Endometrium (tissue), 2 donors: Measurements from ENCODE around the gene FOXC1.

Experiments
- FAIRE-seq: peaks from 2 replicates; lab custom pipeline; 2012; peaks lifted over from hg19 to GRCh38; lab: Jason Lieb, UNC
- donor health status: control.
- donor health status: control.

FOXC1 gene

DNA sequence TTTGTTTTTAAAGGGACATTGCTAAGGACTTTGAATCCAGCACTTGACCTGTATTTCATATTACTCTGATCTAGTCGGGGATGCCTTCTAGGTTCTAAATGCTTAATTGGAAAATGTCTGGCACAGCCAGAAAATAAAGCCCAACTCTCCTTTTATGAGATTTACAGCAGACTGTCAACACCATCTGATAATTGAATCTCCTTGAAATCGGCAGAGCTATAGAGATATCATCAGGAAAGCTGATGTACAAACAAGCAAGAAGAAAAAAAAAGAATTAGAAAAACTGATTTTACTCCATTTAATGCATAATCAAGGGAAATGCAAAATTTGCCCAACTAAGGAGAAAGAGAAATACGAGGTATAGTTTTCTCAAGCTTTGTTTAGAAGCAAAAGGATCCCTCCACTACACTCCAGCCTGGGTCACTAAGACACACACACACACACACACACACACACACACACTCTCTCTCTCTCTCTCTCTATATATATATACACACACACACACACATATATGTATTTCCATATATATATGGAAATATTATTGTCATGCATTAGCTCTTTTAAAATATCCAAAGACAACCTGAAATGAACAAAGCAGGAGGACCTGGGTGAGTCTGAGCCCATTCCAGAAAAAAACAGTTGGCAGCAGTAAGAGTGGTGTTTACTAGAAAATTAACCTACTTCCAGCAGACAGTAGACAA, 9.5 kb upstream of the FOXC1 start:
- FAIRE-seq = no peak

DNA sequence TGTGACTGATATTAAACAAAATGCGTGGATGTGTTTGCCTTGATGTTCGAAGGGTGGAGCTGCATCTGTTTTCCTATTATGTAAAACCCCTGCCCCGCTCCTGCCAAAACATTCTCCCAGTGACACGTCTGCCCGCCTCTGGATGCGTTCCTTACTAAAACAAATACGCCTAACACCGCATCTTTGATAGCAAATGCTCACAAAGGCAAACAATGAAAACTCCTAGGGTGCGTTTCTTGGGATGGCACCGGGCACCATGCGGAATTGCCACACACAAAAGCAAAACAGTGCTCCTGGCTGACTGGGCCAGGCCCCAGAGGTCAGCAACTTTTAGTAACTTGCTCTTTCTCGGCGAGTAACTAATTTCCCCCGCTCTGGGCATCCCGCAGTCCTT, 9.0 kb upstream of the FOXC1 start:
- FAIRE-seq = no peak

DNA sequence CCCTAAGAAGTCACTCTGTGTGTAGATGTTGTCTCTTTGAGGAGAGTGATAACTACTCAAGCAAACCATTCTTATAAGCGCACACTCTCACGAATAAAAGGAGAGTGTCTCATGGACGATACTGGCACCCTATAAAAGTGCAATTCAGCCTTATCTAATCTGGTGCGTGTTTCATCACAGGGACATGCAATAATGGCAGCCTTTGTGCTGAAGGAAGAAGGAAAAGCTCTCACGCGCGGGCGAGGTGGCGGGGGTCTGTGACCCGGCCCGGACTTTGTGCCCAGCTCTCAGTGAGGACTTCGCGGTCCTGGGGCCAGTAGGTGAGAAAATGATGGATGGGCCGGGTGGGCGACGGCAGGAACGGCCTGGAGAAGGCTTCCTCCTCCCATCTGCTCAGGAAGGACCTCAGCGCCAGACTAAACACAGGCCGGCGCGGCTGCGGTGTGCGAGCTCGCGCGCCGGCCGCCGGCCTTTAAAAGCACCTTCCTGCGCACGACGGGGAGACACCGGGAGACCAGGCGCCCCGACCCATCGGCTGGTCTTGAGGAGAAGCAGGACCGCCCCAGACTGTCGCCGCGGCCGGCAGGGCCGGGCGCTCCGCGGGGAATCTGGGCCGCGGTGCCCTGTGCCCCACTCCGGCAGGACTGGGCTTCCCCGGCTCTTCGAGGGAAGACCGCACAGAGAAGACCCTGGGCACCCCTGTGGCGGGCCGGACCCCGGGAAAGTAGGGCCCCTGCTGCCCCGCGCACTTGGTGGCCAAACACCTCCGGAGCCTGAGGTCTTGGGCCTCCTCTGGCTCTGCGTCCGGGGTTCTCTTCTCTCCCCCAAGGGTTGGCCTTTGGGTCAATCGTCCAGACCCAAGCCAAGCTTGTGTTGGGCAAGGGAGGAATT, 8.3 kb upstream of the FOXC1 start:
- no peak for FAIRE-seq

DNA sequence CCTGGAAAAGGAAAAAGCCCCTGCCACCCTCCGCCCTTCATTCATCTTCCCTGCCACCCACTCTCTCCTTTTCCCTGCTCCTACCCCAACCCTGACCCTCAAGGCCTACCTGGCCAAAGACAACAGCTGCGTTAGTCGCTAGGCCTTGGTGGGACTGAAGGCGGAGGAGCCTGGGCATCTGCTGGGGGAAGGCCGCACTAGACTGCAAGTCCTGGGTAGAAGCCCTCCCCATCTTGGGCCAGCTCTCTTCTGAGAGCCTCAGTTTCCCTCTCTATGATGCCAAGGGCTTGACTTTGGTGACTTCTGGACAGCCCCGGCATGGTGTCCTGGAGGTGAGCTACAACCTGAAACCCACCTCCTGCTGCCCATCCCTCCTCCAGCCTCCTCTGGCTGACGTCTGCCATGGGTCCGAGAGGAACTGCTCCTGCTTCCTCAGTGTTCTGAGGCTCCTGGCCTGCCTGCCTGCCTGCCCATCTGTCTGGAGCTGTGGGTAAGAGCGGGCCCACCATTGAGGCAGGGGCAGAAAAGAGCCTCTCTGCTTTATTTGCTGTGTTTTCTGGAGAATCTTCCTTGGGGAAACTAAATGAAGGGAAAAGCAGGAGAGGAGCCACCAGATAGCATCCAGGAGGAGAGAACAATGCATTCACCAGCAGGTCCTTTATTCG, 7.5 kb upstream of the FOXC1 start:
- FAIRE-seq = no peak

DNA sequence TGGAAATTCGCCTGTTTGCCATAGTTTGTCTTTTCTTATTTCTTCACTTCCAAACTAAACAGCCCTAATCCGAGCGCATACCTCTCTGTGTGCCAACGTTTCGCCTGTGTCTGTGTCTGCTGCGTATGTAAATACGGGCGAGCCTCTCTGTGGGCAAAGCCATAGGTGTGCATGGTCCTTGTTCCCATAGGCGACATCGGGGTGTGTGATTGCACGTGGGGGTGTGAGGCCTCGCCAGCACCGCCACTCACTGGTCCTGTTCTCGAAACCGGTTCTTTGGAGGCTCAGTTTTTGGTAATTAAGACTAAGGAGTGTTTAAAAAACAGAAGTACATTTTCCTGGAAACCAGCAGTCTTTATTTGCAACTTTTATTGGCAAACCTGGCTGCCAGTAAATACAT, 6.0 kb upstream of the FOXC1 start:
- no peak for FAIRE-seq

DNA sequence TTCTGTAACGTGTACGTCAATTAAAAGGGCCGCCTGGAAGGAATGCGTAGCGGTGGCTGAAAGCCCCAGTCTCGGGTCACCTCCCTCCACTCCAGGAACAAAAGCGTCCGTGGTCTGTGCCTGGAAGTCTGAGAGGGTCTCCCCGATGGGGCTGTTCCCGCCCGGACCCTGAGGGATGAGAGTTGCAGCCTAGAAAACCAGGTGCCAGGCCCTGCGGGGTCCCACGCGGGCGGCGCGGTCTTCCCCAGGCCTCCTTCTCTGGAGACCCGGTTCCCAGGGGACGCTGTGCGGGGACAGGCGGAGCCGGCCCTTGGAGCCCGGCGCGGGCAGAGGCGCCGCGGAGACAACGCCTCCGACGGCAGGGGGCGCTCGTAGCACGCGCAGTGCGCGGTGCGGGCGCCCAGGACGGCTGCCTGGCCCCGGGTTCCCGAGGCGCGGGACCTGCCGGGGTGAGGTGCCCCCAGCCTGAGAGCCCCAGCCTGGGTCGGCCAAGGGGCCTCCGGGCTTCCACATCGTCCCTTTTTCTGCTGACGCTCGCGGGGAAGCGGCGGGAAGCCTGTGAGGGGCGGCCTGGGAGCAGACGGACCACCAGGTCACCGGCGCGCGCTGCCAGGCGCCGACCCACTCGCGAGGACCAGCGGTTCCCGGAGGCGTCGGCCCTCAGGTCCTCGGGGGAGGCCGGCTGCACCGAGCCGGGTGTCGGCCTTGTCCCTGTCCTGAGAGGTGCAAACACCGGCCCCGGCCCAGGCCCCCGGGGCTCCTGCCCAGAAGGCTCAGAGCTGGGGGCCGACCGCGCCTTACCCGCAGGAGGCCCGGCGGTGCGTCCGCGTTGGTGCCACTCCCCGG, 5.3 kb upstream of the FOXC1 start:
- FAIRE-seq = no peak

DNA sequence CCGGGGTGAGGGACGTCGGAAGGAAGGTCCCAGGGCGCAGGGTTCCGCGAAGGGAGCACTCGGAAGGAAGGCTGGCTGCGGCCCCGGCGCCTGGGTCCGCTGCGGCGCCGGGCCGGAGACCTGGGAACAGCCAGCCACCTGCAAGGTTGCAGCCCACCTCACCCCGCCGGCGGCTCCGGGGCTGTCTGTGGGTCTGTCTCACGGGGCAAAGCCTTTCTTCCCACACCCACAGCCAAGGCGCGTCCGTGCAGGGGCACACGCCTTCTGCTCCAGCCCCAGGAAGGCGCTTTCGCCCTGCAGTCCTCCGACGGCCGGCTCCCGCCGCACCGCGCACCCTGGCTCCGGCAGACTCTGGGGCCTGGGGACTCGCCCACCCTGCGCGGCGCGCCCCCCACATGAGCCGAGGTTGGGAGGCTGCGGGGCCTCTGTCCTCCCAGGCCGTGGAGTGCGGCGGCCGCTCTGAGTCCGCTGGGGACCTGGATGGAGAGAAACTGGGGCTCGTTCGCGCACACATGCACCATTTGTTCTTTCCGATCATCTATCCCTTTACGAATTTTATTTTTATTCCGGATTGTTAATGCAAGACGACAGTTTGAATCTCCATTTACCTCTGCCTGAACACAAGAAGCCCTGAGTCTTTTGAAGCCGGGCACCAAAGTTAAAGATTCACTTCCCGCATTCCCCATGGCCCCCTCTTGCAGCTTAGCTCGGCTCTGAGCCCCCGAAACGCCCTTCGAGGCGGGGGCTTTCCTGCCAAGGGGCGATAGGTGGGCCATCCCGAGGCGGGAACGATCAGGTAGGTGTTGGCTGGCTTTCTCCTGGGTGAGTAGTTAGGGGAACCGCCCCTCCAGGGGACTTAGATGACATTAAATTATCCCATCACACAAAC, 4.5 kb upstream of the FOXC1 start:
- FAIRE-seq = no peak

DNA sequence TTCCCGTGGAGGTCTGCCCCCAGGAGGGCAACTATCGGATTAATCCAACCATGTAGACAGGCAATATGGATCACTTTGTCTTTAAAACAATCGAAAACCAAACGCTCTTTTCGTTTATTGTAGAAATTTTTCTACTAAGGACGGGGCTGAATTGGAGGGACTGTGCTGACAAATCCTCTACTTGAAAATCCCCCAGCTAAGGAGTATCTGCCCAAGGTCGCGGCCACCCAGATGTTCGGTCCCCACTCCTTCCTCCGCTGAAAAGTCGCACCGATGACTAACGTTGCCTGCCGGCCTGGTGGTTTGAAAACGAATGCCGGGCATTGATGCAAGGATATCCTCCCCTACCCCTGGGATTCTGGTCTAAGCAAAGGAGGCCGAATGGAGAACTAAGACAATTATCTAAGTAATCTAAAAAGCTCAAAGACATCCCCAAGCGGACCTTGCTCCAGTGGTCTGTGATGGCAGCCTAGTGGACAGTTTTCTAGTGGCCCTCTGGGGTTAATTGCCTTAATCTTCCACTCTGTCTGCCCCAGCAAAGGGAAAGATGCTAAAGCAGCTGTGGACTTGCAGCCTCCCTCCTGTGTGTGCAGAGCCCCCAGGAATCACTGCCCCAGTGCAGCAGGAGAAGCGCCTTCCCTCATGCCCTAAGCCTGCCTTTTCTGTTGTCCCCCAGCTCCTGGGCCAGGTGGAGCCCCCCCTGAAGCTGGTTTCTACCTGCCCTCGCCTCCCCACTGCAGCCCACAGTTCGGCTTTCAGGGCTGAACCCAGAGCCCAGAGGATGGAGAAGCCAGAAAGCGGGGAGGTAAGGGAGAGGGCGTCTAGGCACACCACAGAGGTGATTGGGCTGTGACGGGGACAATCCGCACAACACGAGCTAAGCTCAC, 3.6 kb upstream of the FOXC1 start:
- no peak for FAIRE-seq

DNA sequence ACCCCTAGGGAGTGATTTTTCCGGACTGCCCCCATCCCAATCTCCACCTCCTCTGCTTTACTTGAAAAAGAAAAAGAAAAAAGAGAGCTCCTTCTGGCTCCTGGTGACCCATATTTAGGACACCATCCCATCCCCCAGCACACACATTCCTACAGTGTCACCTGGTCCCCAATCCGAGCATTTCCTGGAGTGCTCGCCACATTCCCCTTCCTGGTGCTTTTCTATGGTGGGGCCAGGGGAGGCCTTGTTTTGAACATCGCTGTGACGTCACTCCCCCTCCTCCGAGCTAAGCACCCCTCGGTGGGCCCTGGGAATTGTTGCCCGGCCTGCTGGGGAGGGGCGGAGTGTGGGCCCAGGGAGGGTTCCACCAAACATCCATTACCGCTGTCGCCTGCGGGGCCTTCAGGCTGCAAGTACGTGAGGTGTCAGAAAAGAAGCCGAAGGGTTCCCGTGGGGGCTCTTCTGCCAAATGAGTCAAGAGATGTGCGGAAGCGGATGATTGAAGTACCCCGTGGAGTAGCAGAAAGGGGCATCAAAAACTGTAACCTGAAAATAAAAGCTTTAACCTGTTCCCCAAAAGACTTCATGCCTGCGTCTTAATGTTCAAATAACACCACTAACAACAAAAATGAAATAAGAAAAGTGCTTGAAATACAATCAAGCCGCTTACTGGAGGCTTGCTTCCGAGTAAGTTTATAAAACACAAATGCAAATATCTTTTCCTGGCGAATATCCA, 2.8 kb upstream of the FOXC1 start:
- FAIRE-seq = no peak

DNA sequence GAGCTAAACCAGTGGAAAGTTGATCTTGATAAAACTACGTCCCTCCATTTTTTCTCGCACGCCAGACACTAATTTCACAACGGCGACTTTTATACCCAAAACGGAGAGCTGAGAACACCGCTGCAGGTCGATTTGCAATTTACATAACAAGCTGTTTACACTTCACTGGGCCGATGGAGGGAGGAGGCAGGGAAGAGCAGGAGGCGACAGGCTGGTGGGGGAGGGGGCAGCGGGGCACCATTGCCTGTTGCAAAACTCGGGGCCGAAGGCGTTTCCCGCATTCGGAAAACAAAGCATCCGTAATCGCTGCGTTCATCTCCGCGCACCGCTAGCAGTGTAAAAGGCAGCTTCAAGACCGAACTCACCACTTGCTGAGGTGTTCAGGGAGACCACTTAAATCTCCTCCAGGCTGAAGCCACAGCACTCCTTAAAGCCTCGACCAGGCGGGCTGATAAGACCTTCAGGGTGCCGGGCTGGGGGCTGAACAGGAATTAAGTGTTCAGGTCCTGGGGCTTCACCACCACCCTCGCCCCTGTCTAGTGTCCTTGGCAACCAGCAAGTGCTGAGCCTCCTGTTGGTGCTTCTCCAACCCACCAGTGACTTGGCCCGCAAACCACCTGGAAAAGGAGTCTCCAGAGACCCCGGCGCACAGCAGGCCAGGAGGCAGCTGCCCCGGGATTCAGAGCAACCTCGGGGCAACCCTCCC, 2.0 kb upstream of the FOXC1 start:
- FAIRE-seq = no peak

DNA sequence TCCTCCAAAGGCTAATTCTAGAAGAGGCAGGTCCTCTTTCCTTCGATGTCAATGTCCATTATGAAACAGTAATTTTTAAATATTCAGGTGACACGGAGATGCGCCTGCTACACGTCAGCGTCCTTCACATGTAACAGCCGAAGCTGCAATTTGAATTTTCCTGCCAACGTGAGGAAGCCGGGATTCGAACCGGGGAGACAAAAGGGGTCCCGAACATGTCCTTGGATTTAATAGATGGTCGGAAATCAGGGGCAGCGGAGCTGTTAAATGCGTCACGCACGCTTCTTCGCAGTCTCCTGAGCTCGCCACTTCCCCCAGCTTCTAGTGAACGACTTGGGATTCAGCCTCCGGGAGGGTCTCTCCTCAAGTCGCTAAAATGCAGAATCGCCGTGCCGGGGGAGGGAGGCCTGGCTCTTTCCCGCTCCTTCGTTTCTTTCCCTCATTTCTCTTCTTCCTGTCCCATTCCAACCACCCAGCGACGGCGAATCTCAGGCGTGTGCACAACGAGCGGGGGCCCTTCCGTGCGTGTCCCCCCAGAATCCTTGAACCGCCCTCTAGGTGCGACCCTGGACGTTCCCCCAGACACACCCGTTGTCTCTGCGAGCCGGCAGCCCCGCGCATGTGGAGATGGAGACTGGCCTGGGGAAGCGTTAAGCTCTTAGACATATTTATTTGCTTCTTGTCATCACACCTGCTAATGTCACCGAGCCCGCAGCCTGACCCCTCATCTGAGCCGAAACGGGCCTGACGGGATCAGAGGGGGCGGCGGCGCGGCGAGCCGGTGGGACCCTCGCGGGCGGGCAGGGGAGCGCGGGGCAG, 1.3 kb upstream of the FOXC1 start:
- FAIRE-seq = no peak

DNA sequence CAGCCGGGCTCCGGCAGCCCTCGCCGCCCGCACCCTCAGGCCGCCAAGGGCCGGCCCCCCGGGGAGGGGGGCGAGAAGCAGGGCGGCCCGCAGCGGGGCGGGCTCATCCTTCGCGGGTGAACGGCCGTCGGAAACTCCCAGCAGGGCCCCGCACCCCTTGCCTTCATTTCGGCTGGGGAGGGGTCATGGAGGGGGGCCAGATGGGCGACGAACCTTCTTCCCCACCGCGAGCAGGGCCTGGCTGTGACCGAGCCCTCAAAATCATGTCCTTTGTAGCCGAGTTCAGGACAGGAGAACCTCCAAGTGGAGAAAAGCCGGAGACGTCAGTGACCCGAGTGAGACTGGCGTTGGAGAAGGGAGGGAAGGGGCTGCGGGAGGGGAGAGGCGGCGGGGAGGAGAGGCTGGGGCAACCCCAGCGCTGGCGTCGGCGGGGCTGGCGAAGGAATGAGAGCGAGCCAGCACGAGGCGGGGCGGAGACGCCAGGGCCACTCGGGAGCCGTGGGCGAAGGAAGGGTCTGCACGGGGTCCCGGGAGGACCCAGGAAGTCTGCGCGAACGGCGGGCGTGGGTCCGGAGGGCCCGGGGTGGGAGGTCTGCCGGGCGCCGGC, 571 bp upstream of the FOXC1 start:
- no peak for FAIRE-seq

DNA sequence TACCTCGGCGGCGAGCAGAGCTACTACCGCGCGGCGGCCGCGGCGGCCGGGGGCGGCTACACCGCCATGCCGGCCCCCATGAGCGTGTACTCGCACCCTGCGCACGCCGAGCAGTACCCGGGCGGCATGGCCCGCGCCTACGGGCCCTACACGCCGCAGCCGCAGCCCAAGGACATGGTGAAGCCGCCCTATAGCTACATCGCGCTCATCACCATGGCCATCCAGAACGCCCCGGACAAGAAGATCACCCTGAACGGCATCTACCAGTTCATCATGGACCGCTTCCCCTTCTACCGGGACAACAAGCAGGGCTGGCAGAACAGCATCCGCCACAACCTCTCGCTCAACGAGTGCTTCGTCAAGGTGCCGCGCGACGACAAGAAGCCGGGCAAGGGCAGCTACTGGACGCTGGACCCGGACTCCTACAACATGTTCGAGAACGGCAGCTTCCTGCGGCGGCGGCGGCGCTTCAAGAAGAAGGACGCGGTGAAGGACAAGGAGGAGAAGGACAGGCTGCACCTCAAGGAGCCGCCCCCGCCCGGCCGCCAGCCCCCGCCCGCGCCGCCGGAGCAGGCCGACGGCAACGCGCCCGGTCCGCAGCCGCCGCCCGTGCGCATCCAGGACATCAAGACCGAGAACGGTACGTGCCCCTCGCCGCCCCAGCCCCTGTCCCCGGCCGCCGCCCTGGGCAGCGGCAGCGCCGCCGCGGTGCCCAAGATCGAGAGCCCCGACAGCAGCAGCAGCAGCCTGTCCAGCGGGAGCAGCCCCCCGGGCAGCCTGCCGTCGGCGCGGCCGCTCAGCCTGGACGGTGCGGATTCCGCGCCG, 994 bp downstream of the FOXC1 start:
- no peak for FAIRE-seq

DNA sequence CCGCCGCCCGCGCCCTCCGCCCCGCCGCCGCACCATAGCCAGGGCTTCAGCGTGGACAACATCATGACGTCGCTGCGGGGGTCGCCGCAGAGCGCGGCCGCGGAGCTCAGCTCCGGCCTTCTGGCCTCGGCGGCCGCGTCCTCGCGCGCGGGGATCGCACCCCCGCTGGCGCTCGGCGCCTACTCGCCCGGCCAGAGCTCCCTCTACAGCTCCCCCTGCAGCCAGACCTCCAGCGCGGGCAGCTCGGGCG, 1.5 kb downstream of the FOXC1 start:
- FAIRE-seq = no peak

DNA sequence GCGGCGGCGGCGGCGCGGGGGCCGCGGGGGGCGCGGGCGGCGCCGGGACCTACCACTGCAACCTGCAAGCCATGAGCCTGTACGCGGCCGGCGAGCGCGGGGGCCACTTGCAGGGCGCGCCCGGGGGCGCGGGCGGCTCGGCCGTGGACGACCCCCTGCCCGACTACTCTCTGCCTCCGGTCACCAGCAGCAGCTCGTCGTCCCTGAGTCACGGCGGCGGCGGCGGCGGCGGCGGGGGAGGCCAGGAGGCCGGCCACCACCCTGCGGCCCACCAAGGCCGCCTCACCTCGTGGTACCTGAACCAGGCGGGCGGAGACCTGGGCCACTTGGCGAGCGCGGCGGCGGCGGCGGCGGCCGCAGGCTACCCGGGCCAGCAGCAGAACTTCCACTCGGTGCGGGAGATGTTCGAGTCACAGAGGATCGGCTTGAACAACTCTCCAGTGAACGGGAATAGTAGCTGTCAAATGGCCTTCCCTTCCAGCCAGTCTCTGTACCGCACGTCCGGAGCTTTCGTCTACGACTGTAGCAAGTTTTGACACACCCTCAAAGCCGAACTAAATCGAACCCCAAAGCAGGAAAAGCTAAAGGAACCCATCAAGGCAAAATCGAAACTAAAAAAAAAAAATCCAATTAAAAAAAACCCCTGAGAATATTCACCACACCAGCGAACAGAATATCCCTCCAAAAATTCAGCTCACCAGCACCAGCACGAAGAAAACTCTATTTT, 2.0 kb downstream of the FOXC1 start:
- FAIRE-seq = no peak

DNA sequence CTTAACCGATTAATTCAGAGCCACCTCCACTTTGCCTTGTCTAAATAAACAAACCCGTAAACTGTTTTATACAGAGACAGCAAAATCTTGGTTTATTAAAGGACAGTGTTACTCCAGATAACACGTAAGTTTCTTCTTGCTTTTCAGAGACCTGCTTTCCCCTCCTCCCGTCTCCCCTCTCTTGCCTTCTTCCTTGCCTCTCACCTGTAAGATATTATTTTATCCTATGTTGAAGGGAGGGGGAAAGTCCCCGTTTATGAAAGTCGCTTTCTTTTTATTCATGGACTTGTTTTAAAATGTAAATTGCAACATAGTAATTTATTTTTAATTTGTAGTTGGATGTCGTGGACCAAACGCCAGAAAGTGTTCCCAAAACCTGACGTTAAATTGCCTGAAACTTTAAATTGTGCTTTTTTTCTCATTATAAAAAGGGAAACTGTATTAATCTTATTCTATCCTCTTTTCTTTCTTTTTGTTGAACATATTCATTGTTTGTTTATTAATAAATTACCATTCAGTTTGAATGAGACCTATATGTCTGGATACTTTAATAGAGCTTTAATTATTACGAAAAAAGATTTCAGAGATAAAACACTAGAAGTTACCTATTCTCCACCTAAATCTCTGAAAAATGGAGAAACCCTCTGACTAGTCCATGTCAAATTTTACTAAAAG, 2.7 kb downstream of the FOXC1 start:
- FAIRE-seq = peak; percentile 21
